ENCODE data around the gene SF3A1.

GRCh38 chr22:30314915-30315314 lies 41.8 kb downstream of the SF3A1 start:
- TF ChIP-seq, protein P1, sequence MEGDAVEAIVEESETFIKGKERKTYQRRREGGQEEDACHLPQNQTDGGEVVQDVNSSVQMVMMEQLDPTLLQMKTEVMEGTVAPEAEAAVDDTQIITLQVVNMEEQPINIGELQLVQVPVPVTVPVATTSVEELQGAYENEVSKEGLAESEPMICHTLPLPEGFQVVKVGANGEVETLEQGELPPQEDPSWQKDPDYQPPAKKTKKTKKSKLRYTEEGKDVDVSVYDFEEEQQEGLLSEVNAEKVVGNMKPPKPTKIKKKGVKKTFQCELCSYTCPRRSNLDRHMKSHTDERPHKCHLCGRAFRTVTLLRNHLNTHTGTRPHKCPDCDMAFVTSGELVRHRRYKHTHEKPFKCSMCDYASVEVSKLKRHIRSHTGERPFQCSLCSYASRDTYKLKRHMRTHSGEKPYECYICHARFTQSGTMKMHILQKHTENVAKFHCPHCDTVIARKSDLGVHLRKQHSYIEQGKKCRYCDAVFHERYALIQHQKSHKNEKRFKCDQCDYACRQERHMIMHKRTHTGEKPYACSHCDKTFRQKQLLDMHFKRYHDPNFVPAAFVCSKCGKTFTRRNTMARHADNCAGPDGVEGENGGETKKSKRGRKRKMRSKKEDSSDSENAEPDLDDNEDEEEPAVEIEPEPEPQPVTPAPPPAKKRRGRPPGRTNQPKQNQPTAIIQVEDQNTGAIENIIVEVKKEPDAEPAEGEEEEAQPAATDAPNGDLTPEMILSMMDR (IDR thresholded peaks at IDR 0.05) = no peak
- no peak for TF ChIP-seq POLR2A (IDR thresholded peaks at IDR 0.05)

Data from esophagus squamous epithelium (tissue), 4 donors.